ENCODE measurements around the gene HOXD1.

Gene HOXD1

GRCh38 chr2:176167398-176167797 lies 21.1 kb upstream of the HOXD1 start:
- DNase-seq: no peak

DNA sequence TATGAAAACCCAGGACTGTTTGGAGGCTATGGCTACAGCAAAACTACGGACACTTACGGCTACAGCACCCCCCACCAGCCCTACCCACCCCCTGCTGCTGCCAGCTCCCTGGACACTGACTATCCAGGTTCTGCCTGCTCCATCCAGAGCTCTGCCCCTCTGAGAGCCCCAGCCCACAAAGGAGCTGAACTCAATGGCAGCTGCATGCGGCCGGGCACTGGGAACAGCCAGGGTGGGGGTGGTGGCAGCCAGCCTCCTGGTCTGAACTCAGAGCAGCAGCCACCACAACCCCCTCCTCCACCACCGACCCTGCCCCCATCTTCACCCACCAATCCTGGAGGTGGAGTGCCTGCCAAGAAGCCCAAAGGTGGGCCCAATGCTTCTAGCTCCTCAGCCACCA lies 19.3 kb upstream of the HOXD1 start:
- DNase-seq: no peak

- DNase-seq: no peak
Measured at GRCh38 chr2:176169711-176170110, 18.8 kb upstream of the HOXD1 start.

GRCh38 chr2:176170602-176171305 lies 17.7 kb upstream of the HOXD1 start:
- no peak for DNase-seq

GRCh38 chr2:176171351-176172006 lies 17.0 kb upstream of the HOXD1 start:
- DNase-seq: no peak

DNA sequence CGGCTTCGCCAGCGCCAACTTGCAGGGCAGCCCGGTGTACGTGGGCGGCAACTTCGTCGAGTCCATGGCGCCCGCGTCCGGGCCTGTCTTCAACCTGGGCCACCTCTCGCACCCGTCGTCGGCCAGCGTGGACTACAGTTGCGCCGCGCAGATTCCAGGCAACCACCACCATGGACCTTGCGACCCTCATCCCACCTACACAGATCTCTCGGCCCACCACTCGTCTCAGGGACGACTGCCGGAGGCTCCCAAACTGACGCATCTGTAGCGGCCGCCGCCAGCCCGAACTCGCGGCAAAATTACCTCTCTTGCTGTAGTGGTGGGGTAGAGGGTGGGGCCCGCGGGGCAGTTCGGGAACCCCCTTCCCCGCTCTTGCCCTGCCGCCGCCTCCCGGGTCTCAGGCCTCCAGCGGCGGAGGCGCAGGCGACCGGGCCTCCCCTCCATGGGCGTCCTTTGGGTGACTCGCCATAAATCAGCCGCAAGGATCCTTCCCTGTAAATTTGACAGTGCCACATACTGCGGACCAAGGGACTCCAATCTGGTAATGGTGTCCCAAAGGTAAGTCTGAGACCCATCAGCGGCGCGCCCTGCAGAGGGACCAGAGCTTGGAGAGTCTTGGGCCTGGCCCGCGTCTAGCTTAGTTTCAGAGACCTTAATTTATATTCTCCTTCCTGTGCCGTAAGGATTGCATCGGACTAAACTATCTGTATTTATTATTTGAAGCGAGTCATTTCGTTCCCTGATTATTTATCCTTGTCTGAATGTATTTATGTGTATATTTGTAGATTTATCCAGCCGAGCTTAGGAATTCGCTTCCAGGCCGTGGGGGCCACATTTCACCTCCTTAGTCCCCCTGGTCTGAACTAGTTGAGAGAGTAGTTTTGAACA lies 16.2 kb upstream of the HOXD1 start:
- no peak for DNase-seq

- DNase-seq: no peak
Measured at GRCh38 chr2:176172895-176173566, 15.4 kb upstream of the HOXD1 start.

- DNase-seq: no peak
Measured at GRCh38 chr2:176173567-176174381, 14.7 kb upstream of the HOXD1 start.

DNA sequence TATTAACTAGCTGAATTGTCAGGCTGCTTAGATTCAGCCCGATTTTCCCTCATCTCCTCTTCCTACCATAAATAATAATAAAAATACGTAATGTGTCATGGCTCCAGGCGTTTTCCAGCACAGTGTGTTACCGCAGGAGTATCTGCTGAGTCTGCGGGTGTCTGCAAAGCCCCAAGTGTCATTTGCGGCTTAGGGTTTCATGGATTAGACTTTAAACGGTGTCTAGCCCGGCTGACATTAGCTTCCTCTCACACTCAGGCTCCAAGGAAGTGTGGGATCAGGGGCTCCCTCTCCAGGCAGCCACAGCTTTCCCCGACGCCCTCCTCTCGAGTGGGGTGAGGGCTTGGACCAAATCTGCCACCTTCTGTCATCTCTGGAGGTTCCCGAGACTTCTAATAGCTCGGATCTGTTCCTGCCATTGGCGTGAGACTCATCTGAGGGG lies 14.1 kb upstream of the HOXD1 start:
- DNase-seq: no peak

- DNase-seq: no peak
Measured at GRCh38 chr2:176174824-176175708, 13.4 kb upstream of the HOXD1 start.

DNA sequence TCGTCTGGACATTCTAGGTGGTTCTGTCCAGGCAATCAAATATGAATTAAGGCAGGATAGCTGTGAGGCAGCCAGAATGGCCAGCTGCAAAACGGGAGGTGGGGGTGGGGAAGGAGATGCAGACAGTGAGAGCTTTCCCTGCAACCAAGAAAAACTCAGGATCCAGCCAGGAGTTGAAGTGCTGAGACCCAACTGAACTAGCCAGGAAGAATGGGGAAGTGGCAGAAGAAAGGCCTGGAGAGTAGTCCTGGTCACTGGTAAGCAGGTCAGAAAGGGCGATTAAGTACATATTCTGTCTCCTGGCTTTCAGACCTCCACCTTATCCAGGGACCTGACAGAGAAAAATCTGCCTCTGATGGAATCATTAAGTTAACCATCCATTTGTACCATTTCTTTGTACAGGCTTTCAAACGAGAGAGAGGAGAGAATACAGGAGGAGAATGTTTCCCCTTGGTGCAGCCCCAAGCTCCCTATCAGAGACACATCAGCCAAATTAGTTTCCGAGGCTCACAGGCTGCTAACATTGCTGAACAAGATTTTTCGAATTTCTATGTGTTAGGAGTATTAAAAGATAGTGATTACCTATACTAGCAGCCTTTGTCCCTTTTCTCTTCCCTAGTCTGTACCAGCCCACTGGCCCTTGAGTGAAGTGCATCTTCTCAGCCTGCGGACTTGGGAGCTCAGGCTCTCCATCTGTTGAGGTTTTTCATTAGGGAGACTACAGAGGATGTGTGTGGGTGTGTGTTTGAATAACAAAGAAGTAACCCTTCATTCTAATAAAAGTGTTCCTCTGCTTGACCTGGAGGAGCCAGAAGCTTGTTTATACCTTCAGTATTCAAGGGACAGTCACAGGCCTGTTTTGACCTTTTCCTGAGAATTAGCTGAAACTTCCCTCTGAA lies 12.5 kb upstream of the HOXD1 start:
- DNase-seq: no peak

GRCh38 chr2:176177580-176178037 lies 10.9 kb upstream of the HOXD1 start:
- DNase-seq: no peak

DNA sequence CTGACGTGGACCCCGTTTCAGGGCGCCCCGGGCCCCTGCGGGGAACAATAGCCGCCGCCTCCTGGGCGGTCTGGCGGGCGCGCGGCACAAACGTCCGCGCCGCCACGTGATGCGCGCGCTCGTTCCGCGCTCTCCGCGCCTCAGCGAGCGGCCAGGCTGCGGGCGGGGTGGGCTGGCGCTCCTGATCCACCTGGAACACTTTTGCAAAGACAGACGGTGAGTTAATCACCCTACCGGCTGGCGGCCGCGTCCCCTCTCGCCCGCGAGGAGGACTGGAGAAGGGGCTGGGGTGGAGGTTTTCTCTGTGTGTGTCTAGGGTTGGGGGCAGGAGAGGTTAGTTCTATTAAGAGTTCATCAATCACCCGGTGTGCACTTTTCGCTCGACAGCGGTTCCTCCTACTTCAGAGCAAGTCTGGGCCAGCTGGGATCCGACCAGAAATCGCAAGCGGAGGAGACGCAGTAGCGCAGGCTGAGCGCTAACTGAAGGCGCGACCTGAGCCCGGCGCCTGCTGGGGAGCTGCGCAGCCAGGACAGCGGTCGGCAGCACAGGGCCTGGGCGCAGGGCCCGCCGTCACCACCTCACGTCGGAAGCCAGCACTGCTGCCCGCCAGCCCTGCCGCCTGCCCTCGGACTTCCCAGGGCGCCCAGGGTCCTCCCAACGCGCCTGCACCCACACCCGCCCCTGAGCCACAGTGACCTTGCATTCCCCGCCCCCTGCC lies 10.3 kb upstream of the HOXD1 start:
- no peak for DNase-seq

DNA sequence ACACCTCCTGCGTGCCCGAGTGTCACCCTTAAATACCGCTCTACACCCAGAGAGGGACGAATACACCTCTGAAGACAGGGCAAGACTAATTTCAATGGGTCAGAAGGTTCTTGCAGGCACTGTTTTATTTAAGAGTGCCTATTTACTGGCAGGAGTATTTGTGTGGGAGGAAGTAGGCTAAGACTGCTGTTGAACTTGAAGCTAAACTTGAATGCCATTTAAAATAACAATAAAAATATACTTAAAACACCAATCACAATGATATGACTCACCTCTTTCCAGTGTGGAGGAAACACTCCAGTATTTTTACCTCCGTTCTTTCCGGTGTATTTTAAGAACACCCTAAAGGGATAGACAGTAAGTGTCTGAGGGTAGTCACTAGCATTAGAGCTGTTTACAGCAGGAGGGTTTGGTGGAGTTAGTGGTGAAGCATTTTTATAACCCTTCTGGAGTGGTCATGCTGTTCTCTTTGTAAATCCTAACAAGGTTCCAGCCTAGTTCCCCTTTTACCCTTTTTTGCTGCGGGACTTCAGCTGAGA lies 9.6 kb upstream of the HOXD1 start:
- no peak for DNase-seq

GRCh38 chr2:176181551-176181950 lies 6.9 kb upstream of the HOXD1 start:
- no peak for DNase-seq

DNA sequence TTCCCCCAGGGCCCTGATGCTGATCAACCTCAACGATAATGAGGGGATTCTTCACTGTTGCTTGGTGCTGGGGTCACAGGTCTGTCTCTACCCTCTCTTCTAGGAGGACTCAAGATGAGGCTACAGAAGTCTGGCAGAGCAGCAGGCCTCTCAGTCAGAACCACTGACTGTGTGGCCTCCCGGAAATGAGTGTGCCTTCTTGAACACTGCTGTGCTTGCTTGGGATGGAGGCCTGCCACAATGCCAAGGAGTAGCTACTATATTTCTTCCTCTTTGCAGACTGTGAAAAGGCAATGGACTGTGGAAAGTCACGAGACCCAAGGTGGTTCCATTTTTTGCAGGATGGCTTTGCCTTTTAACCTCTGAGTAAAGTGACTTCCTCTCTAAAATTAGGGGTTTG lies 5.8 kb upstream of the HOXD1 start:
- no peak for DNase-seq

DNA sequence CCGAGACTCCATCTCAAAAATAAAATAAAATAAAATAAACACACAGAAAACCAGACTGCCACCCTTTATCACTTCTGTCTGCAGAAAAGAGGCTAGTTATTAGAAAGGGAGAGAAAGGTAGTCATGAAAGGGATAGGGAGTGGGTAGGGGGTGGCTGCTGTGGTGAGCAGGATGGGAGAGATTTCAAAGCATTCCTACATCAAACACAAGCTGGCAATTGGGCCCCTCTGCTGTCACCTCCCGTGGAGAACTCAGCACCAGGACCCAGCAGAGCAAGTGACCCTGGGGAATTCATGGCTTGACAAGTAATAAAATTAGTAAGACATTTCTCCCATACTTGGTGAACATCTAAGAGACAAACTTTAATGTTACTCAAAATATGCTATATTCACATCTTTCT lies 3.7 kb upstream of the HOXD1 start:
- DNase-seq: no peak

DNA sequence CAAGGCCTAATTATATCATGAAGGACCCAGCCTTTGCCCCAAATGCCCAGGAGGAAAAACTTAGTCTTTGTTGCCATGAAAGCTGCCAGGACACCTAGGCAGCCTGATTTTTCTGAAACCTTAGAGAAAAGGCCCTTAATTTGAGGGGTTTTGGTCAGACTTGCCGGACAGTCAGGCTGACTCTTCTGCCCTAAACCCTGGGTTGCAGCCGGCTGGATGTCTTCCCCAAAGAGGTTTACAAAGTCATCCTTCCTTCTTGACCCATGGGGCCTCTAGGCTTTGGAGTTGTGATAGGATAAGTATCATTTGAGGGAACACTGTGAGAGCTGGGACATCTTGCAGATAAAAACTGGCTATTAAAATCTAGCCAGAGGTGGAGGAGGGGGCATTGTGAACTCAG lies 2.4 kb upstream of the HOXD1 start:
- DNase-seq: no peak
